ENCODE results near the gene PYGM. TPM values are rescaled to one million over a fixed set of nuclear protein-coding genes. Genes with fewer than 3 reads are reported as not detected.

PYGM gene
- total and polyA plus RNA-seq, 2 of the 13 experiments (the other 11 are each of a cell fraction or from before 2014, with no cell fraction given) = 0.11 to 0.12 TPM

GRCh38 chr11:64728757-64729365 is 30.9 kb downstream of the PYGM start:
- in situ Hi-C loops (cut with HindIII; ENCODE audit: extremely low pct_ligation_motif_present, low pct_unique_long_range_greater_than_20kb) = no loop called here
- CTCF ChIA-PET (ENCODE audit: low intra/inter-chr PET ratio, low total read pairs) = no interaction called here
- H3K27me3 ChIP-seq (ENCODE audit: control insufficient read depth in 1 of 2, insufficient read depth in 2 of 2, low read length in 2 of 2) = peaks cover 0 to 23% of the 10 kb centered on the region in 2 experiments; a peak in 3 of 5 replicates

GRCh38 chr11:64726867-64727530 is 32.8 kb downstream of the PYGM start:
- Histone ChIP-seq H3K27me3 (ENCODE audit: control insufficient read depth in 1 of 2, insufficient read depth in 2 of 2, low read length in 2 of 2) (peaks cover 0 to 28% of the 10 kb centered on the region in 2 experiments), H3K4me2 (ENCODE audit: low read depth, low read length) (no peak overlapping the region), H3K4me1 (ENCODE audit: insufficient read depth, low read length) (peaks cover 34% of the 10 kb centered on the region), H3K36me3 (replicated peaks in 1 of 2; ENCODE audit: control insufficient read depth in 1 of 2, insufficient read depth in 2 of 2, low read length in 2 of 2) (no peaks in the 10 kb centered on the region), H3K9me3 (ENCODE audit: low read length) (no peaks in the 10 kb centered on the region), H3K4me3 (replicated peaks in 1 of 3; ENCODE audit: insufficient read depth in 1 of 3, low read depth in 2 of 3, low read length in 3 of 3) (no peak overlapping the region), H3K9ac (ENCODE audit: insufficient read depth, low read depth, low read length) (no peak overlapping the region), H3K79me2 (ENCODE audit: insufficient read depth, low read length) (no peaks in the 10 kb centered on the region), H3K27ac (ENCODE audit: extremely low read length, insufficient read depth, low read length) (no peak overlapping the region), H2AFZ (ENCODE audit: low read length) (no peak overlapping the region), H4K20me1 (ENCODE audit: insufficient read depth, low read length) (no peaks in the 10 kb centered on the region)
- in situ Hi-C loops (cut with HindIII; ENCODE audit: extremely low pct_ligation_motif_present, low pct_unique_long_range_greater_than_20kb) (no loop called here), intact Hi-C loops (cut with micrococcal nuclease; ENCODE audit: unreplicated experiment) (loop anchor here (1.0 kb wide), 1 partner anchor 39 kb away; no protein-coding TSS in a partner anchor)
- TF ChIP-seq ATF7-NPFF (CRISPR knock-in tag; IDR thresholded peaks at IDR 0.05; ENCODE audit: low read depth) = no peak
- no peak for FAIRE-seq
- WGBS (ENCODE audit: low lambda C conversion rate) = 39% methylated on average over 6 of the region's 7 CpGs
- no TSS peak for BruUV-seq (replicated peaks)
- CTCF ChIA-PET (ENCODE audit: low intra/inter-chr PET ratio, low total read pairs) = no interaction called here
- ATAC-seq = no peak
- DNase-seq (ENCODE audit: low spot score) = no peak
- POLR2A ChIA-PET = no interaction called here

More at GRCh38 chr11:64728757-64729365, 30.9 kb downstream of the PYGM start:
- intact Hi-C loops (cut with micrococcal nuclease; ENCODE audit: unreplicated experiment) = no loop called here
- Histone ChIP-seq H3K27ac (ENCODE audit: extremely low read length, insufficient read depth, low read length) (no peak overlapping the region), H3K9ac (ENCODE audit: insufficient read depth, low read depth, low read length) (no peak overlapping the region), H3K4me1 (ENCODE audit: insufficient read depth, low read length) (peaks cover 28% of the 10 kb centered on the region), H3K36me3 (replicated peaks in 1 of 2; ENCODE audit: control insufficient read depth in 1 of 2, insufficient read depth in 2 of 2, low read length in 2 of 2) (no peaks in the 10 kb centered on the region), H3K4me2 (ENCODE audit: low read depth, low read length) (no peak overlapping the region), H4K20me1 (ENCODE audit: insufficient read depth, low read length) (no peaks in the 10 kb centered on the region), H2AFZ (ENCODE audit: low read length) (no peak overlapping the region), H3K9me3 (ENCODE audit: low read length) (no peaks in the 10 kb centered on the region), H3K79me2 (ENCODE audit: insufficient read depth, low read length) (no peaks in the 10 kb centered on the region), H3K4me3 (replicated peaks in 1 of 3; ENCODE audit: insufficient read depth in 1 of 3, low read depth in 2 of 3, low read length in 3 of 3) (no peak overlapping the region)
- no TSS peak for BruUV-seq (replicated peaks)
- WGBS (ENCODE audit: low lambda C conversion rate) = 61% methylated on average over 4 of the region's 11 CpGs
- TF ChIP-seq, protein P1, sequence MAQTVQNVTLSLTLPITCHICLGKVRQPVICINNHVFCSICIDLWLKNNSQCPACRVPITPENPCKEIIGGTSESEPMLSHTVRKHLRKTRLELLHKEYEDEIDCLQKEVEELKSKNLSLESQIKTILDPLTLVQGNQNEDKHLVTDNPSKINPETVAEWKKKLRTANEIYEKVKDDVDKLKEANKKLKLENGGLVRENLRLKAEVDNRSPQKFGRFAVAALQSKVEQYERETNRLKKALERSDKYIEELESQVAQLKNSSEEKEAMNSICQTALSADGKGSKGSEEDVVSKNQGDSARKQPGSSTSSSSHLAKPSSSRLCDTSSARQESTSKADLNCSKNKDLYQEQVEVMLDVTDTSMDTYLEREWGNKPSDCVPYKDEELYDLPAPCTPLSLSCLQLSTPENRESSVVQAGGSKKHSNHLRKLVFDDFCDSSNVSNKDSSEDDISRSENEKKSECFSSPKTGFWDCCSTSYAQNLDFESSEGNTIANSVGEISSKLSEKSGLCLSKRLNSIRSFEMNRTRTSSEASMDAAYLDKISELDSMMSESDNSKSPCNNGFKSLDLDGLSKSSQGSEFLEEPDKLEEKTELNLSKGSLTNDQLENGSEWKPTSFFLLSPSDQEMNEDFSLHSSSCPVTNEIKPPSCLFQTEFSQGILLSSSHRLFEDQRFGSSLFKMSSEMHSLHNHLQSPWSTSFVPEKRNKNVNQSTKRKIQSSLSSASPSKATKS (CRISPR knock-in tag; IDR thresholded peaks at IDR 0.05) = no peak
- no peak for TF ChIP-seq NCOR1 (IDR thresholded peaks at IDR 0.05; ENCODE audit: borderline replicate concordance, low read length)
- DNase-seq (ENCODE audit: low spot score) (no peak), FAIRE-seq (no peak), ATAC-seq (no peak)
- POLR2A ChIA-PET = no interaction called here

All from HepG2 (cell line).